Amniotic stem cell (primary cell): ENCODE results near the gene HDHD3.
A peak's percentile ranks its signal among the peaks of the same experiment; 100 is the strongest.
"Not testable (repeated sequence)": the region's sequence is repeated elsewhere in the genome, so short reads cannot be mapped to it uniquely, and the experiment has no call there.

ENCODE experiments used
- DNase-seq: peaks from one replicate; lab custom pipeline; 2025; lab: John Stamatoyannopoulos, UW

The HDHD3 gene, protein sequence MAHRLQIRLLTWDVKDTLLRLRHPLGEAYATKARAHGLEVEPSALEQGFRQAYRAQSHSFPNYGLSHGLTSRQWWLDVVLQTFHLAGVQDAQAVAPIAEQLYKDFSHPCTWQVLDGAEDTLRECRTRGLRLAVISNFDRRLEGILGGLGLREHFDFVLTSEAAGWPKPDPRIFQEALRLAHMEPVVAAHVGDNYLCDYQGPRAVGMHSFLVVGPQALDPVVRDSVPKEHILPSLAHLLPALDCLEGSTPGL

DNA sequence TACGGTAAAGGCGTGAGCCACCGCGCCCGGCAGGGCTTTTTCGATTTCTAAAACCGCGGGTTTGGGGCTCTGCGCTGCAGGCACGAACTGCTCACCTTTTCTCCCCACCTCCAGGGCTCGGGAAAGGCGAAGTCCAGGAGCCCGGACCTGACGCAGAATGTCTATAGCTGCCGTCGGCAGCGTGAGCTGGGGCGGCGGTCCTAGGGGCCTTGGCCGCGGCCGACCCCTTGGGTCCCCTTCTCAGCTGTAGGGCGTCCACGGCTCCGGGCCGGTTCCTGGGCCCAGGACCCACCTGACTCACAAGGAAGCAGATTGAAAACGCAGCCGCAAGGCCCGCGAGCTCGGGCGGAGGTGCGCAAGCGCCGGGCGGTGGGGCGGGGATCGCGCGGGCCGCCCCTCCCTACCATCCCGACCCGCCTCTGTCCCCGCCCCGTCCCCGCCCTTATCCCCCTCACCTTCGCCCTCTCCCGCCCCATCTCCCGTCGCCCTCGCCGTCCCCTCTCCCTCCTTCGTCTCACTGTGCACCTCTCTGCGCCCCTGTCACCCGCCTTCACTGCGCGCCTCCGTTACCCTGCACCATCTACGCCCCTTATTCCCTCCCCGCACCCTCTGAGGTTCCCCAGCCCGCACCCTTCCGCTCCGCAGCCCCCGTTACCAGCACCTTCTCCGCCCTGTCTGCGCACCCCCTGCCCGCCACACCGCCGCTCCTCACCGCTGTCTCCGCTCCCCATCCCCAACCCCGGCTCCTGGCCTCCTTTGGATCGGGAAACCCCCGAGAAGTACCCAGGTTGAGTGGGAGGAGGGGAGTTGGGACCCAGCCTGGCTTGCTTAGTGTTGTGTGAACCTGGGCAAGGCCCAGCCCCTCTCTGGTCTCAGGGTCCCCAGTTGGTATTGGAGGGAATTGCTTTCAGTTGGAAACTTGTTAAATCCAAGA, at the start of gene HDHD3:
Gene HDHD3 (minus strand): TSS at position 353 of the 934 bp plus-strand sequence. CDS start 2,632 bp downstream, outside the sequence.
- DNase-seq = peak; percentile 31

DNA sequence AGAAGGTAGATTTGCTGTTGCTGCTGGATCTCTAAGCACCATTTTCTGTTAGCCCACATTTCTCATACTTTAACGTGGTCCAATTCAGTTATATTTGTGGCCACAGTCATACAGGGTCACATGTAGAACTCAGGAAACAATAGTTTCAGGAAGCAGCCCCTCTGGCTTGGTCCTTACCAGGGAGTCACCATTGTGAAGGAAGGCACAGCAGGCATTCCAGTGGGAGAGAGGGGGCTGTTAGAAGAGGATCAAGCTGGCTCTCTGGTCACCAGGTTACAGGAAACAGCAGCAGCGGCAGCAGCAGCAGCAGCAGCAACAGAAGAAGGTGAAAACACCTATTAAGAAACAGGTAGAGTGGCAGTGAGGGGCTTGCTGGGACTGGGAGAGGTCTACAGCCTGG, 48.3 kb upstream of the HDHD3 start:
- no peak for DNase-seq

DNA sequence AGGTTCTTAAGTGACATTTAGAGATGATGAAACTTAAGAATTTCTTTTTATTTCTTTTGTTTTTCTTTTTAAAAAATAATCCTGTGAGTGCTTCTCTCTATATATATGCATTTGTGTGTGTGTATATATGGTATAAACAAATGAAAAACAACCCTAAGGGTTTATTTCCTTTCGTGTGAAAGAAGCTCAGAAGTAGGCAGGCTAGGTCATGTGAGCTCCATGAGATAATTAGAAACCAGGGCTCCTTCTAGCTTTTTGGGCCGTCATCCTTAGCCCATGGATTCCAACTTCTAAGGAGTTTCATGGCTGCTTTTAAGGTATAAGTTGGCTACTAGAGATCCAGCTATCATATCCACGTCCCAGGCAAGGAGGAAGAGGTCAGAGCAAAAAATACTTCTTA, 44.9 kb upstream of the HDHD3 start:
- DNase-seq = no peak

DNA sequence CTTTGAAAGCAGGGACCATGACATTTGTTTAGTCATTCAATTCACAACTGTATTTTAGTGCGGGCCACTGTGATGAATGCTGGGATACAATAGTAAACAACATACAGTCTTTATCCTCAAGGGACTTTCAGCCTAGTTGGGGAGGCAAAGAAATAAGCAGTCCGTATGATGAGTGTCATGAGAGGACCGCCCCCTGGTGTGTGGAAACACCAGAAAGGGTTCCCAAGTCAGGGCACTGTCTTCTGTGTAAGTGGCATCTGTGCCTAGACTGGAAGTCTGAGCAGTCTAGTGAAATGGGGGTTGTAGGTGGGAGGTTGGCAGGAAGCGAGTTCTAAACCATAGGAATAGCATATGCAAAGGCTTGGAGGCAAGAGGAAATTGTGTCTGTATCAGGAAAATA, 40.6 kb upstream of the HDHD3 start:
- DNase-seq = no peak

DNA sequence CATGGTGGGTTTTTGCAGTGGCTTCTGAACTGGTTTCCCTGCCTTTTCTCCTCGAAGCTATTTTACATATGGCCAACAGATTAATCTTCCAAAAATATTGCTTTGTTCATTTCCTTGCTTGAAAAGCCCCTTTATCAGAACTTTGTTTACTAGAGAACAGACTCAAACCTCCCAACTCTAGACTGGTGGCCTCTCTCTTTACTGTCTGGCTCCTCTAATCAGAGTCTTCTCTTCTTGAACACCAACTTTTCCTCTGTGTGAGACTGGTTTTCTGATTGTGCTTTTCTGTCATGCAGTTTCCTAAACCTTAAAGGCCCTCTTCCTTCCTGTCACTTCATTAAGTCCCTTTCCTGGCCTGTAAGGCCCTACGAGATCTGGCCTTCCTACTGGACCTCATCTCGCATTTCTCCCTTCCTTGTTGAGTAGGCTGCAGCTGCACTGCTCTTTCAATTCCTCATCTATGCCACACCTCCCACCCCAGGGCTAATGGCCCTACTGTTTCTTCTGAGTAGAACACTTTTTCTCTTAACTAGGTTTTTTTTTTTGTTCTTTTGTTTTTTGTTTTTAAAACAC, 39.4 kb upstream of the HDHD3 start:
- DNase-seq = no peak

GRCh38 chr9:113410207-113410864, 33.5 kb upstream of the HDHD3 start, which contains the start of the genes C9orf43 and POLE3:
C9orf43 (plus strand) TSS chr9:113410747; CDS start chr9:113413494, 2,747 bp downstream.
POLE3 (minus strand) TSS chr9:113410675; CDS start chr9:113410293, 382 bp downstream.
- peak; percentile 95 for DNase-seq

GRCh38 chr9:113409883-113410206, 33.1 kb upstream of the HDHD3 start:
- DNase-seq = peak; percentile 54

DNA sequence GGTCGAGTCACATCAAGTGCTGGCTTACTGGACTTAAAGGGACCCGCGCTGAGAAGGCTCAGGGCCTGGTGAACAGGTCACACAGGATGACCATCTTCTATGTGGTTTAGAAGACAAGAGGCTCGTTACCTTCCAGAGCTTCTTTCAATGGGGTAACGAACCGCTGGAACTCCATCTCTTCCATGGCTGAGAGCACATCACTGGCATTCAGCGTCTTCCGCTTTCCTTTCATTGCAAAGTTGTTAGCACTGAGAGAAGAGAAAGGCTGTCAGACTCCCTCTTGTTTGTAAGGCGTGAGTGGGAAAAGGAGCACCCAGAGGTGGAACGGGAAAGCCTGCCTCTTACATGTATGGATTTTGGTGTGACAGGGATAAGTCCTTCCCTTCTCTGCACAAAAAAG, 32.7 kb upstream of the HDHD3 start:
- DNase-seq = no peak

- peak; percentile 37 for DNase-seq
These were observed 30.2 kb upstream of the HDHD3 start for GRCh38 chr9:113406873-113407511.

DNA sequence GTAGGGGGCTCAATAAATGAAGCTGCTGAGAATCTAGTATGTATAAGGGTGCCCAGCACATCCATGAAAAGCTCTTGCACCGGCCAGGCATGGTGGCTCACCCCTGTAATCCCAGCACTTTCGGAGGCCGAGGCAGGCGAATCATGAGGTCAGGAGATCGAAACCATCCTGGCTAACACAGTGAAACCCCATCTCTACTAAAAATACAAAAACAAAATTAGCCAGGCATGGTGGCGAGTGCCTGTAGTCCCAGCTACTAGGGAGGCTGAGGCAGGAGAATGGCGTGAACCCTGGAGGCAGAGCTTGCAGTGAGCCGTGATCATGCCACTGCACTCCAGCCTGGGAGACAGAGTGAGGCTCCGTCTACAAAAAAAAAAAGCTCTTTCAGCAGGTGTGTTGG, 29.6 kb upstream of the HDHD3 start:
- DNase-seq = not testable (repeated sequence)

- DNase-seq = no peak
These were observed 26.9 kb upstream of the HDHD3 start for GRCh38 chr9:113403646-113404045.

DNA sequence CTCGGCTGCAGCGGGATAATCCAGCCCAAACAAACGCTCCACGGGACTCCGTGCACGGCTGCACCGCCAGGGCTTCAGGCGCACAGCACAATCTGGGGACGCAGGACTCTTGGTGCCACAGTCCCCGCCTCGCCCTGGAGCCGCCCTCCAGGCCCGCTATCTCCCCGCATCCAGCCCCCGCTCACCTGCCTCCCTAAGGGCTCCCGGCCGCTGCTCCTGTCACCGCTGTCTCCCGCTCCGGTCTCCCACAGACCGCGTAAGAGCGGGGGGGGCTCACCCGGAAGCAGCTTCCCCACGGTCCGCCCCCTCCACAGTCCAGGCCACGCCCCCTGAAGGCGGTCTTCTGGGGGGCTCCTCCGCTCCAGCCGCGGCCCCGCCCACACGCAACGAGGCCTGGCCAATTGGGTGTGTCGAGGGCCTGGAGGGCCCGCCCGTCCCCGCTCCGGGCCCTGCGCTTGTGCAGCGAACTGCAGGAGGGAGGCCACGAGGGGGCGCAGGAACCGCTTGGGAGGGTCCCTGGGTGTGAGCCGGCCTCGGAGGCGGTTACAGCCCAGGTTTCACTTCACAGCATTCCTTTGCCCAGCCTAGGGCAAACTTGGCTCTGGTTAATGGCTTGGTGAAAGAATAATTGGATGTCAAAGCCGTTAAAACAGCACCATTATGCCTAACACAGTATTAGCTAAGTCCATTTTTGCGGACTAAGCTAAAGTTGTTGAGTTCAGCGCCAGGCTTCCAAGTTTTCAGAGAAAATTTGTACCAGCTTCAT, 24.4 kb upstream of the HDHD3 start, which contains the start of gene ALAD:
Gene ALAD (minus strand): TSS at position 258 of the 766 bp plus-strand sequence. CDS start 7,725 bp downstream, outside the sequence.
- peak; percentile 94 for DNase-seq

DNA sequence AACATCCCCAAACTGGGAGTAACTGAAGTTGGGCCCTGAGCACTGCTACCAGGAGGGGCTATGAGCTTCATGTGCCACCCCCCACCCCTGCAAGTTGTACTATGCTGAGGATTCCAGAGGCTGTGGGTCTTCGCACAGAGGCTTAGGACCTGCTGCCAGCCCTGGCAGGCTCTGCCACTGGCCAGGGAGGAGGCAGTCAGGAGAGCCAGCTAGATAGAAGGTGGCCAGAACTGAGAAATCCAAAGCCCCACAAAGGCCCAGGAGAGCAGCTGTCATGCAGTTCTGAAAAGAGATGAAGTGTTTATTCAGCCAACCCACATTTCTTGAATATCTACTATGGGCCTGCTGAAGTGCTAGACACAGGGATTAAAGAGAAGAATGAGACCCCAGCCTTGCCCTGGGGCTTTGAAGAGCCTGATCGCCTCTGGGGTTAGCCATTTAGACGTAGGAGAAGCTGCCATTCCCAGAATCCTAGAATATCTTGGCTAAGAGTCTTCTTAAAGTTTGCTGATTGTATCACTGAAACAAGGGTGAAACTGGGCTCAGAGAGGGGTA, 22.9 kb upstream of the HDHD3 start:
- DNase-seq = no peak

DNA sequence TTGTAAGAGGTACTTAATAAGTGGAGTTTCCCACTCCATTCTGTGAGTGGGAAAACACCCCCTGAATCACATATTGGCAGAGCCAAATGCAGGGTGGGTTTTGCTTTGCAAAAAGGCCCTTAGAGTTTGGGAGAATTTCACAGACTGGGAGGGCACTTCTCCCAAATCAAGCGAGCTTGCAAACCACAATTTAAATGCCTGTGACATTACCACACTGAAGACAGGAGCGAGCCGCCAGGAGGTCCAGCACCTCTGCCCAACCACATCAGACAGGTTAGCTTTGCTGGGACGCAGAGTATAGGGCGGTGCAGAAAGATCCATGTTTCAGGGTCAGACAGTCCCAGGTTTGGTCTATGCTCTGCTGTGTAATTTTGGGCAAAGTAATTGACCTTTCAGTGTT, 22.0 kb upstream of the HDHD3 start:
- no peak for DNase-seq

GRCh38 chr9:113397203-113397631, 20.4 kb upstream of the HDHD3 start:
- DNase-seq = no peak

DNA sequence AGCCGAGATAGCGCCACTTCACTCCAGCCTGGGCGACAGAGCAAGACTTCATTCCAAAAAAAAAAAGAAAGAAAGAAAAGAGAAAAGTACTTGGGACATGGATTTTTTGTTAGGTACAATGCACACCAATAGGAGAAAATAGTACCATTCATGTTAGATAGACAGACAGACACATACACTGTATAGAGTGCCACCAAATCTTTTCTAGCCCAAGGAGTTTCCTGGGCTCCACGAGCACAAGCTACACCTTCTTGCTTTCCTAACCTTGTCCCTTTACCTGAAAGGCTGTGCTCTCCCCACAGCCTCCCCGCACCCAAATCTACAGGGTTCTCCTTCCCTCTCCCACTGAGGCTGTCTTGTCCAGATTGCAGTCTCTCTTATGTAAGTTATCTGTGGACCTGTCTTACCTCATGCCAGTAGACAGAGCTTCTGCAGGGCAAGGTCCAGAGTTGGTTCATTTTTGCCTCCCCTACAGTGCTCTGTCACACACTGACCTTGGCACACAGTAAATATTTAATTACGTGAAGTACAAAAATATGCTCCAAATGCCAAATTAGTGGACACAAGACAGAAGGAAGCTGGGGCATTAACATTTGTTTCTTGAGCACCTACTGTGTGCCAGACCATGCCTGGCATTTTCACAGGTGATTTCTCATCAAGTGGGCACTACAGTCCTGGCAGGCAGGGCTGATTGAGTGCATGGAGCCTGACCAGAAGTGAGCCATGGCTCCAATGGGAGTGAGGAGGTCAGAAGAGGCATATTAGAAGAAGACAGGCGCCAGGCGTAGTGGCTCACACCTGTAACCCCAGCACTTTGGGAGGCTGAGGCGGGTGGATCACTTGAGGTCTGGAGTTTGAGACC, 18.4 kb upstream of the HDHD3 start:
- no peak for DNase-seq

- DNase-seq = no peak
These were observed 16.5 kb upstream of the HDHD3 start for GRCh38 chr9:113393281-113393680.

- DNase-seq = no peak
These were observed 15.1 kb upstream of the HDHD3 start for GRCh38 chr9:113391917-113392316.

- DNase-seq = no peak
These were observed 13.6 kb upstream of the HDHD3 start for GRCh38 chr9:113390192-113390960.
